GM23338 (cell line): Measurements from ENCODE around the gene ISCU. TPM values are rescaled to one million over a fixed set of nuclear protein-coding genes. Genes with fewer than 3 reads are reported as not detected.
A peak's percentile ranks its signal among the peaks of the same experiment; 100 is the strongest.

Source experiments
- ATAC-seq: fragments of 200-7000 bp; cut with Tn5 transposase; 3 replicates; pipeline ENCODE4 v1.9.1; 2020
- DNase-seq: peaks from one replicate; pipeline ENCODE4 v3.0.0-alpha.2; 2015; ENCODE audit warnings: low spot score
- H2AFZ ChIP-seq: fragments of 200-600 bp; sonication (generic); 2 replicates; pipeline ENCODE4 v1.8.0; 2016; ENCODE audit warnings: antibody characterized with exemption, mild to moderate bottlenecking, moderate library complexity
- H3F3A ChIP-seq: fragments of 200-600 bp; sonication (generic); replicated peaks from 2 replicates; pipeline ENCODE4 v1.8.0; 2017; ENCODE audit warnings: antibody characterized with exemption, mixed run types, low read depth
- H3K27ac ChIP-seq: fragments of 200-600 bp; sonication (generic); 2 replicates; pipeline ENCODE4 v1.6.1; 2016; ENCODE audit warnings: low read depth
- H3K27me3 ChIP-seq: fragments of 200-600 bp; sonication (generic); 2 replicates; pipeline ENCODE4 v1.8.0; 2016; ENCODE audit warnings: mild to moderate bottlenecking, mixed run types, moderate library complexity; ENCODE audit not compliant: insufficient read depth
- H3K36me3 ChIP-seq: fragments of 200-600 bp; sonication (generic); 2 replicates; pipeline ENCODE4 v1.8.0; 2016; ENCODE audit warnings: mild to moderate bottlenecking; ENCODE audit not compliant: insufficient read depth
- H3K4me1 ChIP-seq: fragments of 200-600 bp; sonication (generic); 2 replicates; pipeline ENCODE4 v1.8.0; 2016; ENCODE audit warnings: mild to moderate bottlenecking, moderate library complexity; ENCODE audit not compliant: insufficient read depth
- H3K4me2 ChIP-seq: fragments of 200-600 bp; sonication (generic); 2 replicates; pipeline ENCODE4 v1.7.1; 2017; ENCODE audit warnings: mixed run types
- H3K4me3 ChIP-seq: fragments of 200-600 bp; sonication (generic); 2 replicates; pipeline ENCODE4 v1.6.1; 2016; ENCODE audit warnings: mixed run types
- H3K79me2 ChIP-seq: fragments of 200-600 bp; sonication (generic); replicated peaks from 2 replicates; pipeline ENCODE4 v1.8.0; 2017; ENCODE audit warnings: mild to moderate bottlenecking; ENCODE audit not compliant: insufficient read depth
- H3K9me2 ChIP-seq: fragments of 200-600 bp; sonication (generic); 2 replicates; pipeline ENCODE4 v1.8.0; 2017; ENCODE audit not compliant: insufficient read depth
- H4K20me1 ChIP-seq: fragments of 200-600 bp; sonication (generic); replicated peaks from 2 replicates; pipeline ENCODE4 v1.8.0; 2017; ENCODE audit warnings: mild to moderate bottlenecking; ENCODE audit not compliant: insufficient read depth
- H3K27ac Mint-ChIP-seq: 2 replicates; pipeline ENCODE4 v1.8.0; 2020; ENCODE audit warnings: inconsistent platforms, mild to moderate bottlenecking, moderate library complexity, mixed read lengths
- H3K27me3 Mint-ChIP-seq: 3 replicates; pipeline ENCODE4 v1.8.0; 2022; ENCODE audit warnings: low read depth, mild to moderate bottlenecking, moderate library complexity, mixed read lengths, inconsistent platforms; ENCODE audit not compliant: insufficient read depth, poor library complexity
- H3K36me3 Mint-ChIP-seq: 3 replicates; pipeline ENCODE4 v1.8.0; 2021; ENCODE audit warnings: low read depth, mild to moderate bottlenecking, inconsistent platforms, moderate library complexity, mixed read lengths
- H3K4me1 Mint-ChIP-seq: 3 replicates; pipeline ENCODE4 v1.8.0; 2020; ENCODE audit warnings: mild to moderate bottlenecking, inconsistent platforms, mixed read lengths
- H3K4me3 Mint-ChIP-seq: 3 replicates; pipeline ENCODE4 v1.8.0; 2021; ENCODE audit warnings: moderate library complexity, mild to moderate bottlenecking, inconsistent platforms, mixed read lengths
- H3K9me3 Mint-ChIP-seq: 3 replicates; pipeline ENCODE4 v1.8.0; 2020; ENCODE audit warnings: moderate library complexity, mild to moderate bottlenecking, inconsistent platforms, mixed read lengths
- CTCF ChIP-seq, 2 experiments: fragments of 200-600 bp in 1 of 2; sonication (generic) in 1 of 2; conservative IDR thresholded peaks; 2 replicates each; pipeline versions ENCODE4 v1.5.1 to v1.6.1; 2016 to 2017; ENCODE audit warnings: antibody characterized with exemption in 2 of 2, low read depth in 2 of 2, mild to moderate bottlenecking in 2 of 2, moderate library complexity in 1 of 2
- NANOG ChIP-seq: IDR thresholded peaks from 2 replicates; pipeline ENCODE4 v1.6.1; 2016; ENCODE audit warnings: antibody characterized with exemption, borderline replicate concordance
- REST ChIP-seq: IDR thresholded peaks from one replicate; pipeline ENCODE4 v1.6.1; 2018; ENCODE audit warnings: antibody characterized with exemption; ENCODE audit not compliant: unreplicated experiment
- ZNF114 ChIP-seq: fragments of 250-450 bp; sonication (Bioruptor Pico); IDR thresholded peaks from 2 replicates; pipeline ENCODE4 v1.5.0; 2020; ENCODE audit warnings: mild to moderate bottlenecking, moderate library complexity
- ZNF462 ChIP-seq: fragments of 250-450 bp; sonication (Bioruptor Pico); IDR thresholded peaks from 2 replicates; pipeline ENCODE4 v1.5.0; 2020; ENCODE audit warnings: mild to moderate bottlenecking, moderate library complexity
- polyA plus RNA-seq: library from polyadenylated mRNA; unstranded; fragments of >200 nt; fragmentation: Nextera tagmentation; extraction: Ambion mirVana; gene quantifications from 2 replicates; pipeline ENCODE4 v1.2.1, GENCODE V29; 2016
- total RNA-seq: library from RNA; depleted of rRNA; stranded (reverse); fragments of >200 nt; shearing (Covaris generic); gene quantifications from 2 replicates; pipeline ENCODE4 v1.2.3, GENCODE V29; 2014

The ISCU gene
- total and polyA plus RNA-seq, 2 experiments from 2014 or later, result 123 to 129 TPM

- Mint-ChIP-seq H3K36me3 (peaks cover 3% of the 10 kb centered on the region; the same call in 1 of the 3 replicates), H3K27ac (no peak overlapping the region), H3K4me3 (no peak overlapping the region), H3K9me3 (peaks cover 7% of the 10 kb centered on the region), H3K4me1 (peaks cover 17% of the 10 kb centered on the region), H3K27me3 (peaks cover 13% of the 10 kb centered on the region)
- ATAC-seq (peak; percentile 75), DNase-seq (peak; percentile 91)
- Histone ChIP-seq H2AFZ (peak overlapping the region; percentile 82; the same call in 1 of the 2 replicates), H4K20me1 (no peaks in the 10 kb centered on the region), H3K79me2 (no peaks in the 10 kb centered on the region), H3K4me1 (no peaks in the 10 kb centered on the region; the same call in 1 of the 2 replicates), H3K4me2 (no peak overlapping the region), H3K4me3 (no peak overlapping the region), H3K27me3 (no peaks in the 10 kb centered on the region), H3K36me3 (no peaks in the 10 kb centered on the region), H3K9me2 (no peaks in the 10 kb centered on the region), H3F3A (no peaks in the 10 kb centered on the region), H3K27ac (no peak overlapping the region)
- TF ChIP-seq CTCF (conservative IDR thresholded peaks at IDR 0.05; ENCODE audit: low read depth in 2 of 2) (peak; percentile 85 to 88), ZNF462 (CRISPR knock-in tag) (no peak)
These were observed 49.6 kb downstream of the ISCU start for GRCh38 chr12:108611884-108612415.

- peak; percentile 67 for DNase-seq
- Histone ChIP-seq H3F3A (no peaks in the 10 kb centered on the region), H3K36me3 (no peaks in the 10 kb centered on the region), H3K4me2 (no peak overlapping the region), H3K27me3 (no peaks in the 10 kb centered on the region), H4K20me1 (no peaks in the 10 kb centered on the region), H3K4me1 (no peaks in the 10 kb centered on the region; the same call in 1 of the 2 replicates), H2AFZ (peak overlapping the region; percentile 82; the same call in 1 of the 2 replicates), H3K4me3 (no peak overlapping the region), H3K9me2 (no peaks in the 10 kb centered on the region), H3K79me2 (no peaks in the 10 kb centered on the region), H3K27ac (no peak overlapping the region)
- peak; percentile 82 for ATAC-seq
- Mint-ChIP-seq H3K4me1 (peaks cover 12% of the 10 kb centered on the region), H3K9me3 (peaks cover 7% of the 10 kb centered on the region), H3K27me3 (peaks cover 11% of the 10 kb centered on the region), H3K27ac (no peak overlapping the region), H3K36me3 (peaks cover 3% of the 10 kb centered on the region; the same call in 1 of the 3 replicates), H3K4me3 (no peak overlapping the region)
- TF ChIP-seq ZNF114 (CRISPR knock-in tag), result no peak
- TF ChIP-seq NANOG, result no peak
- no peak for TF ChIP-seq REST
These were observed 50.4 kb downstream of the ISCU start for GRCh38 chr12:108612788-108613282.
